HCT116 (cell line): ENCODE results near the gene PHF19.

ENCODE experiments used
- EGR1 ChIP-seq: IDR thresholded peaks from 2 replicates; pipeline ENCODE4 v1.6.1; 2012; ENCODE audit warnings: low read depth
- EZH2phosphoT487 ChIP-seq: fragments of 200-600 bp; IDR thresholded peaks from 2 replicates; pipeline ENCODE4 v1.6.1; 2018; ENCODE audit warnings: antibody characterized with exemption, borderline replicate concordance
- POLR2A ChIP-seq: IDR thresholded peaks from 2 replicates; pipeline ENCODE4 v1.7.0; 2011; ENCODE audit warnings: borderline replicate concordance; ENCODE audit not compliant: insufficient read depth, insufficient read length; ENCODE audit errors: extremely low read depth
- SIN3A ChIP-seq: IDR thresholded peaks from 2 replicates; pipeline ENCODE4 v1.6.1; 2012; ENCODE audit warnings: low read depth
- TCF7L2 ChIP-seq: IDR thresholded peaks from 2 replicates; pipeline ENCODE4 v1.7.0; 2011; ENCODE audit warnings: borderline replicate concordance, inconsistent platforms; ENCODE audit not compliant: insufficient read depth, insufficient read length; ENCODE audit errors: extremely low read depth
- TF ChIP-seq, protein P1 (sequence below): IDR thresholded peaks from 2 replicates; pipeline ENCODE4 v1.6.1; 2012

DNA sequence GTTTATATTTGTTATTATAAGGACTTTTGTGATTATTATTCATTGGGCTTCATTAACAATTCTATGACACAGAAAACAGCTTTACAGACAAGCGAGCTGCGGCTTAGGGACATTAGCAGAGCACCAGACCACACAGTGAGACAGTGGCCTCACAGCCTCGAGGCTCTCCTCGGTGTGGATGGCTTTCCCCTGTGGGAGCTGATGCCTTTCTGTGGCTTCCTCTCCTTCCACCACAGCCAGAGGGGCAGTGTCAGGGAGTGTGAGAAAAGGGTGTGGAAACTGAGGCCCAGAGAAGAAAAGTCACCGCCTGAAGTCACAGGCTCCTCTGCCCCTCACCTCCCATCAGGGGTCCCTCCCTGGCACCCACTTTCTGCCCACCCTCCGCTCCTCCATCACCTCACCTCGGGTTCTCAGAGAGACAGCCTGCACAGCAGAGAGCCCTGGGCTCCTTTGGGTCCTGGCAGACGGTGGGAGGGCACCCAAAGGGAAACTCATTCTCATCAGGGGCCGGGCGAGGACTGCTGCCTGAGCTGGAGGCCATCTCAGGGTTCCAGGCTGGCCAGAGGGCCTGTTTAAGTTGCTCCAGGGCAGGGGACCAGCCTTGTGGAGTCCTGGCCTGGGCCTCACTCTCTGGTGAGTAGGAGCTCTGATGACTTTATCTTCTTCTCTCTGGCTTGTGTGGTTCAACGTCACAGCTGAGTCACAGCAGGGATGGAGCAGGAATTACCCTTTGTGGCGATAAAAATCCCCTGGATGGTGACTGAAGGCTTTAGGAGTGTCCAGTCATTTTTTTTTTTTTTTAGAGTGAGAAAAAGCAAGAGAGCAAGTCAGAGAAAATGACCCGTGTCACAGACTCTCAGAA is 48.8 kb upstream of the PHF19 start:
- TF ChIP-seq, protein P1, sequence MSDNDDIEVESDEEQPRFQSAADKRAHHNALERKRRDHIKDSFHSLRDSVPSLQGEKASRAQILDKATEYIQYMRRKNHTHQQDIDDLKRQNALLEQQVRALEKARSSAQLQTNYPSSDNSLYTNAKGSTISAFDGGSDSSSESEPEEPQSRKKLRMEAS, result no peak
- TF ChIP-seq EZH2phosphoT487 (no peak), EGR1 (no peak), TCF7L2 (no peak), SIN3A (no peak), POLR2A (no peak)
